HG03135 (cell line): ENCODE results near the gene EMC7.
A peak's percentile ranks its signal among the peaks of the same experiment; 100 is the strongest.
"Not testable (repeated sequence)": the region's sequence is repeated elsewhere in the genome, so short reads cannot be mapped to it uniquely, and the experiment has no call there.

Source experiments
- ATAC-seq: cut with Tn5 transposase; IDR thresholded peaks from one replicate; pipeline ENCODE4 v1.9.1; 2021; ENCODE audit warnings: mild to moderate bottlenecking, moderate library complexity; ENCODE audit not compliant: unreplicated experiment

The EMC7 gene

DNA sequence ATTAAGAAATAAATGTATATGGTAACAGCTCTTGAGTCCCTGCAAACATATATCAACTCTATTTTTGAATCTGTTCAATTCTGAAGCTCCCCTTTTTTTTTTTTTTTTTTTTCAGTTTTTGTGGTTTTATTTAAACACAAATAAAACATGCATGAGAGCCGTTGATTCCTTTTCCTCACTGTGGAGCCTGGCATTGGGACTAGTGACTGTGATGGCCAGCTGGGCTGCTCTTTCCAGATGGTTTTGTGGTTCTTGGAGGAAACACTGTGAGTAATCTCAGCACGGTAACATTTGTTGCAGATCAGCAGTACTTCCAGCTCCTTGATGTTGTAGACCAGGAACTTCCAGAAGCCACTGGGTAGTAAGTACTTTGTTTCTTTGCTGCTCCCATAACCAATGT, 15.9 kb downstream of the EMC7 start:
- ATAC-seq = no peak

DNA sequence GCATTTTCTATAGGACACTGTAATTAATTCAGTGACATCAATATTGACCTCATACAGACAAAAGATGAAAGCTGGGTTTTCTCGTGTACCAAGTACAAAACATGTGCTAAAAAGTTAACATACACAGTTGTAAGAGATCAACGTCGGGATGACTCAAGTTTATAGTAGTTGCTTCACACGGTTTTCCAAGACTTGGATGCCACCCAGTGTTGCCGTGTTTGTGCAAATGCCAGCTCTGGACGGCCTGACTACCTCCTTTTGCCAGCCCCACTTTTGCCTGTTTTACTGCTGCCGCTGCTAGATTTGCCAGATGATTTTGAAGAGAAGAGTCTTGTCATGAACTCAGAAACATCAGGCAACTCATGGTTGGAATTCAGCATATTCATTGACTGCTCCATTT, 17.6 kb downstream of the EMC7 start:
- no peak for ATAC-seq

DNA sequence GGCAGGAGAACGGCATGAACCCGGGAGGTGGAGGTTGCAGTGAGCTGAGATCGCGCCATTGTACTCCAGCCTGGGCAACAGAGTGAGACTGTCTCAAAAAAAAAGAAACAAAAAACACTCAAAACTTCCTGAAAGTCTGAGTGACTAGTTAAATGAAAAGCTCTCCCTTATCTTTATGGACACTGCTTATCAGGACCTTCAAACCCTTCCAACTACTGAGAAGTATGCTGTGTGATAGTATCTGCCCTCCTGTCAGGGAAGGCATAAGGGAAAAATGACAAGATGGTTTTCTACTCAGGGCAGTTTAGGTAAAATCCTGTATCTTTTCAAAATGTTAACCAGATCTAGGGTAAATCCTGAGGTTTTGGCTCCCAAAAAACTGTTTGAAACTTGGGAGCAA, 21.8 kb downstream of the EMC7 start:
- ATAC-seq = no peak

DNA sequence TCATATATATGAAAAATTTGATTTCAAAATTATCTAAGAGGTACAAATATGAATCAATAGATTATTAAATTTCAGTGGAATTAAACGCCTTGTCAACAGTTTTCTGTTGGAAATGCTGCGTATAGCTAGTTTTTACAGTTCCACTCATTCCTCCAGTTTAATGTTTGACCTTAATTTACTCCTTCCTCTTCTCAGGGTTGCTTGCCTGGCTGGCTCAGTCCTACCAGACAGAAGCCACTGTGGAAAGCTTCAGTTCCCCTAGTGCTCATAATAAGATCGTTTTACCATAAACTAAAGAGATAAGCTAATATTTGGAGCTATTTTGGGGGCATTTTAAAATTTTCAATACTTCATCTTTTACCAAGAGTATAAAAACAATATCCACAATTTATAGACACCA, 22.8 kb downstream of the EMC7 start:
- ATAC-seq = no peak

DNA sequence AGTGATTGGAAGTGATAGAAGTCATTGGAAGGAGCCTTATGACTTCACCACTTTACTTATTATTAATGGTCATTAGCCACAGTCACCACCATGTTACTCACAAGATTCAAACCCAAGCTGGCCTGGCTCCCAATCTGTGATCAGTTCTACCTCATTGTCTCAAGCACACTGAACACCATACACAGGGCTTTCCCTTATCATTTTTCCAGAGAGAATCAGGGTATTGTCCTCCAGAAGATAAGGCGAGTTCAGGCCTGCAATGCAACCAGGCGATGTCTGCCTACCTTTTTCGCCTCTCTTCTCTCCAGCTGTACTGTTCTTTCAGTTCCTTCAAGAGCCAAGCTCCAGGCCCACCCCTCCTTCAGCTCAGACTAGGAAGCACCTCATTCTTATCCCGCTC, 24.9 kb downstream of the EMC7 start:
- no peak for ATAC-seq

DNA sequence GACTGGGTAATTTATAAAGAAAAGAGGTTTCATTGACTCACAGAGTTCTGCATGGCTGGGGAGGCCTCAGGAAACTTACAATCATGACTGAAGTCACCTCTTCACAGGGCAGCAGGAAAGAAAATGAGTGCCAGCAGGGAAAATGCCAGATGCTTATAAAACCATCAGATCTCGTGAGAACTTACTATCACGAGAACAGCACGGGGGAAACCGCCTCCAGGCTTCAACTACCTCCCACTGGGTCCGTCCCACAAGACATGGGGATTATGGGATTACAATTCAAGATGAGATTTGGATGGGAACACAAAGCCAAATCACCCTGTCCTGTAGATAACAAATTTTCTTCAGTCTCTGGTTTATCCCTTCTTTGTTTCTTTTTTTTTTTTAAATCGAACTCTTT, 31.7 kb downstream of the EMC7 start:
- ATAC-seq = no peak

DNA sequence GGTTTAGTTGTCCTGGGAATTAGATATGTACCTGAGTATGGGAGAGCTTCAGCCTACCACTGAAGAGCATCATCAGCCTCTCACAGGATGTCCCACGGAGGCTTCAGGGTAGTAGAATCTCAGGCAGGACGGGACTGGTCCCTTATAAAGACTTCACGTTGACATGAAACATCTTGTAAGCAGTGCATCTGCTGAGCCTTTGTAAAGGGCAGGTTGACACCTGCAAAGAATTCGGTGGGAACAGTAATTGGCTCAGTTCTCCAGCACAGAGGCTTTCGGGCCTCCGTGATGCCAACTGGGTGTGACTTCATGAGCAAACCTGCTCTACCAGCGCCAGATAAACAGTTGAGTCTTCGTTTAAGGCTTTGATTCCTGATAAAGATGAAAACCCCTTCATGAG, 35.7 kb downstream of the EMC7 start:
- no peak for ATAC-seq

DNA sequence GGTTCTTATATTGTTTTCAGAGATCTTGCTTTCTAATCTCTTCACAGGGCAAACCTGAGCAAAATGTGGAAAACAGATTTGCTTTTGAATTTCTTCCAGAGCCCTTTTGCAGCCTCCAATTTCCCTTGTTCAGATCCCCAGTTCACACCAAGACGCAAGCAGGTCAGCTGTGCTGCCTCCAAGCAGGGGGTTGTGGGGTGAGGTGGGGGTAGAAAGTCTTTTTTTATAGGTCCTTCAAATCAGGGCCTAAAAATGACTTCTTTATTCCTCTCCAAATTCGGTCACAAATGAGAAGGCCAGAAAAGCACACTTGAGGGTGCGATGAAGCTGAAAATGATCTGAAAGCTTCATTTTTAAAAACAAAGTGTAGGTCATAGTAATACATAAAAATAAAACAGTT, 36.4 kb downstream of the EMC7 start:
- ATAC-seq = no peak

DNA sequence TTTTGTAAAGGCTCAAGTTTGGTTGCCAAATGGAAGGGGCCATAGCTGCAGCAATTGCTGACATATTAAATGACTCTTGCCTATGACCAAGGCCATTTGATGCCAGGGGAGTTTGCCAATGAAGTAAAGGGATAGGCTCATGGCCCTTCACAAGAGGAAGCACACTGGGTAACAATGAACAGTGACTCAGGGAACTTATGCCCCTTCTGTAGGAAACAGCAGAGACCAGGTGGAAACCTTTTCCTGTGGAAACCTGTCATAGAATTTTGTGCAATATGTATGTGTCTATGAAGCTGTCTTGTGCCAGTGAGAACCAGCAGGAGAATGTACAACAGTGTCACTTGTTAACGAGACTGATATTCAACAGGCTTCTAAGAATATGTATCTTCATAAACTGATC, 37.2 kb downstream of the EMC7 start:
- no peak for ATAC-seq

DNA sequence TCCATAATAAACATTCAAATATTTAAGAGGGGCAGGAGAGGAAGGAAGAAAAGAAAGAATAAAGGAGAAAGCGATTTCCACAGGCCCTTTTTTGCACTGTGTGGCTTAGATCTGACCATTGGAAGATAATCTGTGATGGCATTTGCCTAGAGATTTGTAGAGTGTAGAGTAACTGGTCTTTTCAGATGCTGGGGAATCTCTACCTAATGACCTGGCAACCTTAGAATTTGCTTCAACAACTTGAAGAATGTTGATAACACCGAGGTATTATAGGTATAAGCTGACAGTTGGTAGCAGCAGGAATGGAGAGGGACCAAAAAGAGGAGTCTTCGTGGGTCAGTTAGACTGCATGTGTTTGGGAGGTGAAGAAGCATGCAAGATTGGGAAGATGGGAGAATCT, 41.7 kb downstream of the EMC7 start:
- no peak for ATAC-seq

DNA sequence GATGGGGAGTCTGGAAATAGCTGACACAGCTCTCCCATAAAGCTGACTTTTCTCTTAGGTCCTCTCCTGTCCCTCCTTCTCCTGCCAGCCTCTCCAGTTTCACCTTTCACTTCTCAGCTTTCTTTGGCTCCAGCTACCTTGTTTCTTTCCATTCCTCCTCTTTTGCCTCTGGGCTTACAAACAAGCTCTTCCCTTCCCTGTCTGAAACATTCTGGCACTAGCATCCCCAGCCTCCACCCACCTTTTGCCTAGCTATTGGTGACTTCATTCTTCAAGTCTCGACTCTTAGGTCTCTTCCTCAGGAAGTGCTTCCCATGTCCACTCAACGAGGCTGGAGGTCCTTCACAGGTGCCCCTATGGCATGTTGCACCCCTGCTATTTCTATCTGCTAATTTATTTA, 42.2 kb downstream of the EMC7 start:
- ATAC-seq = no peak

DNA sequence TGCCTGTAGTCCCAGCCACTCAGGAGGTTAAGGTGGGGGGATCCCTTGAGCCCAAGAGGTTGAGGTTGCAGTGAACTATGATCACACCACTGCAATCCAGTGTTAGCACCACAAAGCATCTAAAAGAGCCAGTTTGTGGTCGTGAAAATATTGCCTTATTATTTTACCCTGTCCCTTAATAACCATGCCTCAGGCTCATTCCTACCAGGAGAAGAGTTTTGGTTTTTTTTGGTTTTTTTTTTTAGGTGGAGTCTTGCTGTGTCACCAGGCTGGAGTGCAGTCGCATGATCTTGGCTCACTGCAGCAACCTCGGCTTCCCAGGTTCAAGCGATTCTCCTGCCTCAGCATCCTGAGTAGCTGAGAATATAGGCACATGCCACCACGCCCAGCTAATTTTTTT, 44.8 kb downstream of the EMC7 start:
- no peak for ATAC-seq

DNA sequence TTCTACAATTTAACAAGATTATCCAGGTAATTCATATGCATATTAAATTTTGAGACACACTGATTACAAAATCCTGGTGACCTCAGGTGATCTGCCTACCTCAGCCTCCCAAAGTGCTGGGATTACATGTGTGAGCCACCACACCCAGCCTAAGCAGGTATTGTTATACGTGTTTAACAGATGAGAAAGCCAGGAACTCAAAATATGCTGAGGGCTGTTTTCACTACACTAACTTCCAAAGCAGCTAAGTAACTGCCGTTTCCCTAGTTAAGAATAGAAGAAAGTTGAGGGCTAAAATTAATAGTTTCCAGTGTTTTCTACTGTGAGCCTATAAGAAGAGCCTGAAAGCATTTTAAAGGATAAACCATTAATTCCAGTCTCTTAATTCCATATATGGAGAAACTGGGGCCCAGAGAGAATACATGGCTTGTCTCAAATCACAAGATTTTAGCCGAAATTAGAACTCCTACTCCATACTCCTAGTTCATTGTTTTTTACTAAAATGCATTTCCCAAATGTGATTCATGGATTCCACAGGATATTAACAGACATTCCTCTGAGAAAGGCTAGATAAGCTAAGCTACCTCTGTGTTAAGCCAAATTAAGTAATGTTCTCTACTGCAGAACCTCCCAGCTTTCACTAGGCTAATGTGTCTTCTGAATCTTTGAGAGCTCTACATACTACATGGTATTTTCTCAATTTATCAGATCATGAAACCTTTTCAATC, 45.6 kb downstream of the EMC7 start:
- no peak for ATAC-seq

DNA sequence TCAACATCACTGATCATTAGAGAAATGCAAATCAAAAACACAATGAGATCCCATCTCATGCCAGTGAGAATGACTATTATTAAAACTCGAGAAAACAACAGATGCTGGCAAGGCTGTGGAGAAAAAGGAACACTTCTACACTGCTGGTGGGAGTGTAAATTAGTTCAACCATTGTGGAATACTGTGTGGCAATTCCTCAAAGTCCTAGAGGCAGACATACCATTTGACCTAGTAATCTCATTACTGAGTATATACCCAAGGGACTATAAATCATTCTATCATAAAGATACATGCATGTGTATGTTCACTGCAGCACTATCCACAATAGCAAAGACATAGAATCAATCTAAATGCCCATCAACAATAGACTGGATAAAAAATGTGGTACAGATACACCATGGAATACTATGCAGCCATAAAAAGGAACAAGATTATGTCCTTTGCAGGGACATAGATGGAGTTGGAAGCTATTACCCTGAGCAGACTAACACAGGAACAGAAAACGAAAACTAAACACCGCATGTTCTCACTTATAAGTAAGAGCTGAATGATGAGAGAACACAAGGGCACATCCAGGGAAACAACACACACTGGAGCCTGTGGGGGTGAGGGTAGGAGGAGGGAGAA, 47.5 kb downstream of the EMC7 start:
- no peak for ATAC-seq

DNA sequence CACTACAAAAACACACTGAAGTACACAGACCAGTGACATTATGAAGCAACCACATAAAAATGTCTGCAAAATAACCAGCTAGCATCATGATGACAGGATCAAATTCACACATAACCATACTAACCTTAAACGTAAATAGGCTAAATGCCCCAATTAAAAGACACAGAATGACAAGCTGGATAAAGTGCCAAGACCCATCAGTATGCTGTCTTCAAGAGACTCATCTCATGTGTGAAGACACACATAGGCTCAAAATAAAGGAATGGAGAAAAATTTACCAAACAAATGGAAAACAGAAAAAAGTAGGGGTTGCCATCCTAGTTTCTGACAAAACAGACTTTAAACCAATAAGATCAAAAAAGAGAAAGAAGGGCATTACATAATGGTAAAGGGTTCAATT, 51.3 kb downstream of the EMC7 start:
- ATAC-seq = not testable (repeated sequence)

DNA sequence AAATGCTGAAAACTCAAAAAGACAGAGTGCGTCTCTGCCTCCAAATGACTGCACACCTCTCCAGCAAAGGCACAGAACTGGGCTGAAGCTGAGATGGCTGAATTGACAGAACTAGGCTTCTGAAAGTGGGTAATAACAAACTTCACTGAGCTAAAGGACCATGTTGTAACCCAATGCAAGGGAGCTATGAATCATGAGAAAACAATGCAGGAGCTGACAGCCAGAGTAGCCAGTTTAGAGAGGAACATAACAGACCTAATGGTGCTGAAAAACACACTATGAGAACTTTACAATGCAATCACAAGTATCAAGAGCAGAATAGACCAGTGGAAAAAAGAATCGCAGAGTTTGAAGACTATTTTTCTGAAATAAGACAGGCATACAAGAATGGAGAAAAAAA, 52.5 kb downstream of the EMC7 start:
- ATAC-seq = no peak

DNA sequence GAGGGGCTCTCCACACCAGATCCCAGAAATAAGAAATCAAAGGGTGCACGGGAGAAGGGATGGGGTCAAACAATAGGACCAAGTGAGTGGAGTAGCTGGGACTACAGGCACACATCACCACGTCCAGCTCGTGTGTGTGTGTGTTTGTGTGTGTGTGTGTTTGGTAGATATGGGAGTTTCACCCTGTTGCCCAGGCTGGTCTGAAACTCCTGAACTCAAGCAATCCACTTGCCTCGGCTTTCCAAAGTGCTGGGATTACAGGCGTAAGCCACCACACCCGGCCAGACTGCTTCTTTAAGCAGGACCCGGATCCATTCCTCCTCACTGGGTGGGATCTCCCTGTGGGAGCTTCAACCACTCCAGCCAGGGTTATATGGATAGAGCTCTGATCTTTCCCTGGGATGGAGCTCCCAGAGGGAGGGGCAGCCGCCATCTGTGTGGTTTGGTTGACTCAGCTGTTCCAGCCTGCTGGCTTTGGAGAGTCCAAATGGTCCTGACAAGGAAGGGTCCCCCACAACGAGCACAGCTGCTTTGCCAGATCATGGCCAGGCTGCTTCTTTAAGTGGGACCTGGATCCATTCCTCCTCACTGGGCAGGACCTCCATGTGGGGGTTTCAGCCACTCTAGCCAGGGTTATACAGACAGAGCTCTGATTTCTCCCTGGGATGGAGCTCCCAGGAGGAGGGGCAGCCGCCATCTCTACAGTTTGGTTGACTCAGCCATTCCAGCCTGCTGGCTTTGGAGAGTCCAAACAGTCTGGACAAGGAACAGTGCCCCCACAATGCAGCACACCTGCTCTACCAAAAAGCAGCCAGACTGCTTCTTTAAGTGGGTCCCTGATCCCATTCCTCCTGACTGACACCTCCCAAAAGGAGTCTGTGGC, 53.5 kb downstream of the EMC7 start:
- no peak for ATAC-seq

DNA sequence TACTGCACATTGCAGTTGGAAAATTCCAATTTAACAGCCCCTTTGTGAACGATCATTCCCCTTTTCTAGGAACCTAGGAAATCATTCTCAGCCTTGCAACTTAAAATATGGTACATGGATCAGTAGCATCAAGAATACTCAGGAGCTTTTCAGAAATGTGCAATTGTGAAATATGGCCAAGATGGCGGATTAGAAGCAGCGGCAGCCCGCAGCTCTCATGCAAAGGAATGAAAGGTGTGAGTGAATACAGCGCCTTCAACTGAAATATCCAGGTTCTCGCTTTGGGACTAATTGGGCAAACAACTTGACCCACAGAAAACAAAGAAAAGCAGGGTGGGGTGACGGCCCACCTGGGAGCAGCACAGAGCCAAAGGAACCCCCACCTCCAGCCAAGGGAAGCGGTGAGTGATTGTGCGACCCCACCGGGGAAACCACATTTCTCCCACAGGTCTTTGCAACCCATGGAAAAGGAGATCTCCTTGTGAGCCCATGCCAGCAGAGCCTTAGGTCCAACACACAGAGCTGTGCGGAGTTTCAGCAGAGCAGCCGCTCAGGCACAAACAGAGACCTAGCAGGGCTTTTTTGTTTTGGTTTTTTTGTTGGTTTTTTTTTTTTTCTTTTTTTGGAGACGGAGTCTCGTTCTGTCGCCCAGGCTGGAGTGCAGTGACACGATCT, 55.1 kb downstream of the EMC7 start:
- no peak for ATAC-seq

DNA sequence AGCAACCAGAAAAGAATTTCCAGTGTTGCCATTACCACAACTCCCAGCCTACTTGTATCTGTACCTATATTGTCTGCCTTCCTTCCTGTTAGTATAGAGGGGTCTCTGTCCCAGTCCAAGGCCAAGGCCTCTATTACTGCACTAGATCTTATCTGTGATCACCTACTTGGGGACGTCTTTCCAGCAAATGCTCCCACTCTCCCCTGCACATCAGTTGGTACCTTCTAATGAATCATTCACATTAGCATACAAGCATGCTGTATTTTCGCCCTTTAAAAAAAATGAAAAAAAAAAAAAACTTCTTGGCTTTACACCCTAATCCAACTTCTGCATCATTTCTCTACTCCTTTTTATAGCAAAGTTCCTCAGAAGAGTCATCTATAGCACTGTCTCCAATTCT, 57.8 kb downstream of the EMC7 start:
- ATAC-seq = no peak

DNA sequence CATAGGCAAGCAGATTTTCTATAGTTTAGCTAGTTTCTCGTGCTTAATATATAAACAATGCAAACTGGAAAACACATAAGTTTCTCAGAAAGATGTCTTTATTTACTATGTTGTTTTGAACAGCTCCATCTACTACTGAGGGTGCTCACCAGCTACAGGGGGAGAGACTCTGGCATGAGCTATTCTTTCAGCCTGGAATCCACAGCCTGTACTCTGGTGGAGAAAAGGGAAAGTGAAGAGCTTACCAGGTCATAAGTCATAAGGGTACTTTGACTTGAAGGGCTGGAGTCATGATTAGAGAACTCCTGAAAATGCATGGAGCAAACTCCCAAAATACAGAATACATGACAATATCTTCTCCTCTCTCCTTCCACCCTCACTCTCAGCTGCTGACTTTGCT, 58.3 kb downstream of the EMC7 start:
- no peak for ATAC-seq

DNA sequence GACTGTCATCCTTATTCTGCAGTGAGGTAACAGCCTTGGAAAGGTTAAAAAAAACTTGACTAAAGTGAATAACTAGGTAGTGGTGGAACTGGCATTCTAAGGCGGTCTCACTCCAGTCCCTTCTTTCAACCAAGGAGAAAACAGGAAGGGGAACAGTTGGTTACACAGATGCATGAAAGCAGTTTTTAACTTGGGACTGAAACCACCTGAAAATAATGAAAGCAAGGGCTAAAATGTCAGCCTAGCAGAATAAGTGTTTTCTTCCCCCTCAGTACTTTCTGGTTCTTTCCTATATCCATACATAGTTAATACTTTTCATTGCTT, 61.9 kb downstream of the EMC7 start:
- ATAC-seq = peak; percentile 6
